Renal cortical epithelial cell (primary cell): Measurements from ENCODE around the gene ZXDB. TPM values are rescaled to one million over a fixed set of nuclear protein-coding genes. Genes with fewer than 3 reads are reported as not detected.
"Not testable (repeated sequence)": the region's sequence is repeated elsewhere in the genome, so short reads cannot be mapped to it uniquely, and the experiment has no call there.

Experiments
- DNase-seq: peaks from one replicate; pipeline ENCODE4 v3.0.0-alpha.2; 2011; ENCODE audit warnings: low read depth
- total RNA-seq: library from RNA; depleted of rRNA; stranded (reverse); fragments of >200 nt; gene quantifications from 2 replicates; pipeline ENCODE4 v1.2.3, GENCODE V29; 2014

Gene ZXDB
- 6.4 and 12.2 TPM in 2 replicates for total RNA-seq

GRCh38 chrX:57591284-57592159, at the start of gene ZXDB:
Gene ZXDB (plus strand): TSS chrX:57592011. CDS start chrX:57592049, 38 bp downstream.
- peak; percentile 51 for DNase-seq

GRCh38 chrX:57565198-57565597, 26.6 kb upstream of the ZXDB start:
- DNase-seq, result no peak

- peak; percentile 1 for DNase-seq
Measured at GRCh38 chrX:57573754-57574153, 18.1 kb upstream of the ZXDB start.

- DNase-seq, result not testable (repeated sequence)
Measured at GRCh38 chrX:57582948-57583347, 8.9 kb upstream of the ZXDB start.

GRCh38 chrX:57583477-57583876, 8.3 kb upstream of the ZXDB start:
- peak; percentile 3 for DNase-seq

- DNase-seq, result no peak
Measured at GRCh38 chrX:57586360-57586759, 5.5 kb upstream of the ZXDB start.

- no peak for DNase-seq
Measured at GRCh38 chrX:57587062-57587461, 4.7 kb upstream of the ZXDB start.

GRCh38 chrX:57587607-57588006, 4.2 kb upstream of the ZXDB start:
- DNase-seq, result no peak

GRCh38 chrX:57592160-57592893, 516 bp downstream of the ZXDB start:
- peak; percentile 1 for DNase-seq

- peak; percentile 40 for DNase-seq
Measured at GRCh38 chrX:57592894-57593215, 1.0 kb downstream of the ZXDB start.

- DNase-seq, result peak; percentile 21
Measured at GRCh38 chrX:57595381-57595811, 3.6 kb downstream of the ZXDB start.

- DNase-seq, result no peak
Measured at GRCh38 chrX:57596109-57596508, 4.3 kb downstream of the ZXDB start.

GRCh38 chrX:57596516-57596915, 4.7 kb downstream of the ZXDB start:
- DNase-seq, result no peak

- DNase-seq, result no peak
Measured at GRCh38 chrX:57607295-57608187, 15.7 kb downstream of the ZXDB start.

GRCh38 chrX:57613351-57613750, 21.5 kb downstream of the ZXDB start:
- not testable (repeated sequence) for DNase-seq

GRCh38 chrX:57629438-57629837, 37.6 kb downstream of the ZXDB start:
- DNase-seq, result not testable (repeated sequence)

GRCh38 chrX:57640674-57641016, 48.8 kb downstream of the ZXDB start:
- DNase-seq, result no peak

- no peak for DNase-seq
Measured at GRCh38 chrX:57641338-57641737, 49.5 kb downstream of the ZXDB start.

- DNase-seq, result no peak
Measured at GRCh38 chrX:57643698-57644097, 51.9 kb downstream of the ZXDB start.

- no peak for DNase-seq
Measured at GRCh38 chrX:57647020-57647419, 55.2 kb downstream of the ZXDB start.
